Mesenchymal stem cell (in vitro differentiated cells and primary cell): ENCODE measurements around the gene SLC10A6.

Experiments
- DNase-seq: peaks from one replicate; pipeline ENCODE4 v3.0.0-alpha.2; 2013
- H2AFZ ChIP-seq: one replicate; pipeline ENCODE4 v1.6.1; 2013; ENCODE audit warnings: low read depth, mild to moderate bottlenecking, control low read depth, inconsistent platforms, low read length, moderate library complexity
- H2AK5ac ChIP-seq: 2 replicates; pipeline ENCODE4 v1.6.1; 2013; ENCODE audit warnings: low read length, moderate library complexity, mild to moderate bottlenecking, inconsistent platforms; ENCODE audit not compliant: severe bottlenecking
- H2BK120ac ChIP-seq: one replicate; pipeline ENCODE4 v1.6.1; 2013; ENCODE audit warnings: low read depth, mild to moderate bottlenecking, inconsistent platforms, low read length, moderate library complexity
- H2BK12ac ChIP-seq, 2 experiments: one replicate each; pipeline ENCODE4 v1.6.1; 2013; ENCODE audit warnings: inconsistent platforms in 2 of 2, low read length in 2 of 2, mild to moderate bottlenecking in 2 of 2, moderate library complexity in 2 of 2, control low read depth in 1 of 2
- H2BK15ac ChIP-seq: one replicate; pipeline ENCODE4 v1.6.1; 2013; ENCODE audit warnings: mild to moderate bottlenecking, low read depth, inconsistent platforms; ENCODE audit not compliant: poor library complexity, severe bottlenecking
- H2BK5ac ChIP-seq: 2 replicates; pipeline ENCODE4 v1.6.1; 2013; ENCODE audit warnings: low read depth, mild to moderate bottlenecking, low read length, control low read depth, inconsistent platforms; ENCODE audit not compliant: poor library complexity, severe bottlenecking
- H3K14ac ChIP-seq, 2 experiments: one replicate each; pipeline ENCODE4 v1.6.1; 2013; ENCODE audit warnings: inconsistent platforms in 2 of 2, low read length in 2 of 2, control low read depth in 1 of 2, mild to moderate bottlenecking in 1 of 2, moderate library complexity in 1 of 2
- H3K18ac ChIP-seq, 2 experiments: one replicate each; pipeline ENCODE4 v1.6.1; 2013; ENCODE audit warnings: inconsistent platforms in 2 of 2, low read length in 2 of 2, control low read depth in 1 of 2, low read depth in 1 of 2, mild to moderate bottlenecking in 1 of 2
- H3K23ac ChIP-seq, 2 experiments: one replicate each; pipeline ENCODE4 v1.6.1; 2013; ENCODE audit warnings: inconsistent platforms in 2 of 2, low read length in 2 of 2, mild to moderate bottlenecking in 2 of 2, moderate library complexity in 2 of 2, control low read depth in 1 of 2
- H3K27ac ChIP-seq: 2 replicates; pipeline ENCODE4 v1.5.1; 2013; ENCODE audit warnings: mild to moderate bottlenecking, moderate library complexity, low read length, control low read depth, inconsistent platforms; ENCODE audit not compliant: poor library complexity, severe bottlenecking
- H3K27me3 ChIP-seq, 2 experiments: 2 replicates each; pipeline versions ENCODE4 v1.6.1 to v1.7.0; 2013; ENCODE audit warnings: low read length in 2 of 2, mild to moderate bottlenecking in 2 of 2, moderate library complexity in 2 of 2, control low read depth in 1 of 2, inconsistent platforms in 1 of 2; ENCODE audit not compliant: control insufficient read depth in 1 of 2, insufficient read depth in 1 of 2
- H3K36me3 ChIP-seq, 2 experiments: 2 replicates each; pipeline versions ENCODE4 v1.6.1 to v1.7.0; 2013; ENCODE audit warnings: low read length in 2 of 2, control low read depth in 1 of 2, inconsistent platforms in 1 of 2, low read depth in 1 of 2, mild to moderate bottlenecking in 1 of 2; ENCODE audit not compliant: insufficient read depth in 2 of 2, control insufficient read depth in 1 of 2
- H3K4ac ChIP-seq, 2 experiments: one replicate each; pipeline ENCODE4 v1.6.1; 2013; ENCODE audit warnings: inconsistent platforms in 2 of 2, low read length in 2 of 2, mild to moderate bottlenecking in 2 of 2, moderate library complexity in 2 of 2, control low read depth in 1 of 2, low read depth in 1 of 2
- H3K4me1 ChIP-seq: 2 replicates; pipeline ENCODE4 v1.6.1; 2013; ENCODE audit warnings: low read depth, low read length, control low read depth; ENCODE audit not compliant: control insufficient read depth, insufficient read depth
- H3K4me2 ChIP-seq: 2 replicates; pipeline ENCODE4 v1.6.1; 2013; ENCODE audit warnings: low read length, mild to moderate bottlenecking, inconsistent platforms; ENCODE audit not compliant: poor library complexity, severe bottlenecking
- H3K4me3 ChIP-seq, 2 experiments: 2 replicates each; pipeline versions ENCODE4 v1.5.1 to v1.7.0; 2013; ENCODE audit warnings: low read length in 2 of 2, mild to moderate bottlenecking in 2 of 2, control low read depth in 1 of 2, low read depth in 1 of 2; ENCODE audit not compliant: insufficient read depth in 1 of 2
- H3K79me1 ChIP-seq: replicated peaks from 2 replicates; pipeline ENCODE4 v1.6.1; 2013; ENCODE audit warnings: mild to moderate bottlenecking, control low read depth, low read length, inconsistent platforms; ENCODE audit not compliant: poor library complexity, severe bottlenecking
- H3K9ac ChIP-seq: 2 replicates; pipeline ENCODE4 v1.7.0; 2013; ENCODE audit warnings: mild to moderate bottlenecking, low read length, moderate library complexity
- H3K9me3 ChIP-seq: 2 replicates; pipeline ENCODE4 v1.7.0; 2013; ENCODE audit warnings: mild to moderate bottlenecking, low read length; ENCODE audit not compliant: control insufficient read depth
- H4K8ac ChIP-seq: one replicate; pipeline ENCODE4 v1.6.1; 2013; ENCODE audit warnings: inconsistent platforms, mild to moderate bottlenecking, low read length, moderate library complexity
- H4K91ac ChIP-seq: one replicate; pipeline ENCODE4 v1.6.1; 2013; ENCODE audit warnings: mild to moderate bottlenecking, low read length, inconsistent platforms
- WGBS: methylation state at CpG from one replicate; pipeline ENCODE4 v1.1.7; 2013; ENCODE audit warnings: mixed read lengths; 5-methylcytosine and 5-hydroxymethylcytosine counted together

Gene SLC10A6

GRCh38 chr4:86818211-86818610 lies 31.0 kb downstream of the SLC10A6 start:
- Histone ChIP-seq H4K8ac (no peak overlapping the region), H2BK5ac (no peak overlapping the region), H3K27me3 (no peaks in the 10 kb centered on the region), H3K4me3 (no peak overlapping the region), H2AK5ac (no peak overlapping the region), H3K36me3 (peaks cover 21 to 25% of the 10 kb centered on the region in 2 experiments), H3K4me2 (no peak overlapping the region), H3K79me1 (no peaks in the 10 kb centered on the region), H3K18ac (no peak overlapping the region), H3K9me3 (peaks cover 13% of the 10 kb centered on the region), H3K14ac (no peak overlapping the region), H3K27ac (no peak overlapping the region), H3K4ac (no peak overlapping the region), H3K9ac (no peak overlapping the region), H3K23ac (no peak overlapping the region), H4K91ac (no peak overlapping the region), H3K4me1 (no peaks in the 10 kb centered on the region), H2AFZ (no peak overlapping the region), H2BK120ac (no peak overlapping the region), H2BK12ac (no peak overlapping the region), H2BK15ac (no peak overlapping the region)
- 87% methylated on average over 2 of the region's 2 CpGs for WGBS
- peak; percentile 48 for DNase-seq

- H3K79me1 ChIP-seq: no peaks in the 10 kb centered on the region
- peaks cover 25 to 36% of the 10 kb centered on the region in 2 experiments for H3K36me3 ChIP-seq
- no peaks in the 10 kb centered on the region for H3K4me1 ChIP-seq
- no peak overlapping the region for H2BK5ac ChIP-seq
- no peak overlapping the region for H2AK5ac ChIP-seq
- H3K9me3 ChIP-seq: peaks cover 13% of the 10 kb centered on the region
- no peaks in the 10 kb centered on the region for H3K27me3 ChIP-seq
- H3K4me2 ChIP-seq: no peak overlapping the region
- DNase-seq: no peak
- H3K18ac ChIP-seq: no peak overlapping the region
- peak overlapping the region in 1 of 2 experiments; percentile 35 for H3K4me3 ChIP-seq
- H2BK15ac ChIP-seq: no peak overlapping the region
- H3K9ac ChIP-seq: peak overlapping the region; percentile 73
- H3K14ac ChIP-seq: no peak overlapping the region
- no peak overlapping the region for H2AFZ ChIP-seq
- H4K8ac ChIP-seq: no peak overlapping the region
- 96% methylated on average over 9 of the region's 9 CpGs for WGBS
- H3K4ac ChIP-seq: no peak overlapping the region
- H3K23ac ChIP-seq: no peak overlapping the region
- no peak overlapping the region for H4K91ac ChIP-seq
- H3K27ac ChIP-seq: no peak overlapping the region
- no peak overlapping the region for H2BK120ac ChIP-seq
- no peak overlapping the region for H2BK12ac ChIP-seq
Observed at GRCh38 chr4:86816501-86817273, 32.5 kb downstream of the SLC10A6 start.

- Histone ChIP-seq H2BK12ac (no peak overlapping the region), H3K4me1 (no peaks in the 10 kb centered on the region), H3K18ac (no peak overlapping the region), H4K8ac (no peak overlapping the region), H4K91ac (no peak overlapping the region), H2BK5ac (no peak overlapping the region), H2AFZ (no peak overlapping the region), H3K27me3 (no peaks in the 10 kb centered on the region), H3K36me3 (peaks cover 28 to 47% of the 10 kb centered on the region in 2 experiments), H3K4me2 (no peak overlapping the region), H2BK120ac (no peak overlapping the region), H3K4ac (no peak overlapping the region), H3K79me1 (no peaks in the 10 kb centered on the region), H3K4me3 (peak overlapping the region in 1 of 2 experiments; percentile 34), H3K23ac (no peak overlapping the region), H3K9ac (peak overlapping the region; percentile 73), H3K14ac (no peak overlapping the region), H3K9me3 (peaks cover 13% of the 10 kb centered on the region), H3K27ac (no peak overlapping the region), H2BK15ac (no peak overlapping the region), H2AK5ac (no peak overlapping the region)
- 77% methylated on average over 1 of the region's 1 CpG for WGBS
- DNase-seq: no peak
Observed at GRCh38 chr4:86815653-86816052, 33.5 kb downstream of the SLC10A6 start.

GRCh38 chr4:86810847-86811246 lies 38.3 kb downstream of the SLC10A6 start:
- Histone ChIP-seq H2BK120ac (no peak overlapping the region), H3K9me3 (peaks cover 11% of the 10 kb centered on the region), H3K4me2 (no peak overlapping the region), H2BK12ac (no peak overlapping the region), H3K4ac (no peak overlapping the region), H3K9ac (no peak overlapping the region), H4K8ac (no peak overlapping the region), H2BK15ac (no peak overlapping the region), H3K27me3 (no peaks in the 10 kb centered on the region), H3K79me1 (peaks cover 2% of the 10 kb centered on the region), H2AK5ac (no peak overlapping the region), H3K18ac (no peak overlapping the region), H3K36me3 (peaks cover 32 to 87% of the 10 kb centered on the region in 2 experiments), H4K91ac (no peak overlapping the region), H3K27ac (no peak overlapping the region), H3K4me1 (no peaks in the 10 kb centered on the region), H3K4me3 (no peak overlapping the region), H2AFZ (no peak overlapping the region), H2BK5ac (no peak overlapping the region), H3K23ac (no peak overlapping the region), H3K14ac (no peak overlapping the region)
- no peak for DNase-seq
- 100% methylated on average over 1 of the region's 3 CpGs for WGBS
